Astrocyte (in vitro differentiated cells and primary cell): ENCODE results near the gene SNRPA.

Experiments used
- EZH2 ChIP-seq: IDR thresholded peaks from 2 replicates; pipeline ENCODE4 v1.6.1; 2012; ENCODE audit warnings: mild to moderate bottlenecking, low read length, inconsistent platforms; ENCODE audit not compliant: insufficient read depth
- TF ChIP-seq, protein P1 (sequence below): IDR thresholded peaks from 2 replicates; pipeline ENCODE4 v1.5.1; 2011; ENCODE audit warnings: low read depth, mild to moderate bottlenecking, inconsistent platforms, low read length, moderate library complexity; ENCODE audit not compliant: insufficient read depth

DNA sequence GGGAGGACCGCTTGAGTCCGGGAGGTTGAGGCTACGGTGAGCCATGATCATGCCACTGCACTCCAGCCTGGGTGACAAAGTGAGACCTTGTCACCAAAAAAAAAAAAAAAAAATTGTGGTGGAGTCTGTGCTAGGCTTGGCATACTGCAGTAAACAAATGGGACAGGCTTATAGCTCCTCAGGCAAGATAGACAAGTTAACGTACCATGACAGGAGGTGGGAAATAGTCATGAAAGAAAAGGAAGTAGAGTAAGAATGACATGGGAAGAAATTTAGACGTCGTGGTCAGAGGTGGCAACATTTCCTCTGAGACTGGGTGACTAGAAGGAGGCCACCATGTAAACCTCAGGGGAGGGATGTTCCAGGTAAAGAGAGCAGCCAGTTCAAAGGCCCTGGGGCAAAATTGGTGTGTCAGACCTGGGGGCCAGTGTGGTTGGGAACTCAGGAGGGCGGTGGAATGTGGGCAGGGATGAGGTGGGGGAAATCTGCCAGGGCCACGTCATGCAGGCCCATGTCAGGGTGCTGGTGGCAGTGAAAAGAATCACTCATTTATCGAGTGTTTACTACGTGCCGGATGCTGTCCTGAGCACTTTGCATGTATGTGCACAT is 5.6 kb downstream of the SNRPA start:
- TF ChIP-seq, protein P1, sequence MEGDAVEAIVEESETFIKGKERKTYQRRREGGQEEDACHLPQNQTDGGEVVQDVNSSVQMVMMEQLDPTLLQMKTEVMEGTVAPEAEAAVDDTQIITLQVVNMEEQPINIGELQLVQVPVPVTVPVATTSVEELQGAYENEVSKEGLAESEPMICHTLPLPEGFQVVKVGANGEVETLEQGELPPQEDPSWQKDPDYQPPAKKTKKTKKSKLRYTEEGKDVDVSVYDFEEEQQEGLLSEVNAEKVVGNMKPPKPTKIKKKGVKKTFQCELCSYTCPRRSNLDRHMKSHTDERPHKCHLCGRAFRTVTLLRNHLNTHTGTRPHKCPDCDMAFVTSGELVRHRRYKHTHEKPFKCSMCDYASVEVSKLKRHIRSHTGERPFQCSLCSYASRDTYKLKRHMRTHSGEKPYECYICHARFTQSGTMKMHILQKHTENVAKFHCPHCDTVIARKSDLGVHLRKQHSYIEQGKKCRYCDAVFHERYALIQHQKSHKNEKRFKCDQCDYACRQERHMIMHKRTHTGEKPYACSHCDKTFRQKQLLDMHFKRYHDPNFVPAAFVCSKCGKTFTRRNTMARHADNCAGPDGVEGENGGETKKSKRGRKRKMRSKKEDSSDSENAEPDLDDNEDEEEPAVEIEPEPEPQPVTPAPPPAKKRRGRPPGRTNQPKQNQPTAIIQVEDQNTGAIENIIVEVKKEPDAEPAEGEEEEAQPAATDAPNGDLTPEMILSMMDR, result no peak
- no peak for TF ChIP-seq EZH2
